Mesendoderm (in vitro differentiated cells): ENCODE data around the gene CLIC1.

Experiments
- DNase-seq: peaks from one replicate; pipeline ENCODE4 v3.0.0; 2013
- H2AK5ac ChIP-seq: 2 replicates; pipeline ENCODE4 v1.6.1; 2013; ENCODE audit warnings: low read length, inconsistent platforms
- H2BK120ac ChIP-seq: 2 replicates; pipeline ENCODE4 v1.6.1; 2013; ENCODE audit warnings: low read depth, mild to moderate bottlenecking, low read length, moderate library complexity, mixed read lengths
- H2BK15ac ChIP-seq: replicated peaks from 2 replicates; pipeline ENCODE4 v1.6.1; 2013; ENCODE audit warnings: low read depth, mild to moderate bottlenecking, moderate library complexity
- H2BK5ac ChIP-seq: 2 replicates; pipeline ENCODE4 v1.6.1; 2013; ENCODE audit warnings: low read length, inconsistent platforms
- H3K18ac ChIP-seq: 2 replicates; pipeline ENCODE4 v1.6.1; 2013; ENCODE audit warnings: mild to moderate bottlenecking, low read length, mixed read lengths
- H3K23ac ChIP-seq: one replicate; pipeline ENCODE4 v1.6.1; 2013; ENCODE audit warnings: low read length
- H3K27ac ChIP-seq: 2 replicates; pipeline ENCODE4 v1.5.1; 2013; ENCODE audit warnings: low read depth, mild to moderate bottlenecking, inconsistent platforms, low read length, moderate library complexity
- H3K27me3 ChIP-seq: 2 replicates; pipeline ENCODE4 v1.6.1; 2013; ENCODE audit warnings: low read length, control low read depth, mild to moderate bottlenecking, inconsistent platforms; ENCODE audit not compliant: insufficient read depth, poor library complexity
- H3K36me3 ChIP-seq: 2 replicates; pipeline ENCODE4 v1.6.1; 2013; ENCODE audit warnings: low read length, inconsistent platforms; ENCODE audit not compliant: control insufficient read depth, insufficient read depth
- H3K4ac ChIP-seq: one replicate; pipeline ENCODE4 v1.6.1; 2013; ENCODE audit warnings: low read depth, mild to moderate bottlenecking, low read length, moderate library complexity
- H3K4me1 ChIP-seq: 2 replicates; pipeline ENCODE4 v1.6.1; 2013; ENCODE audit warnings: low read depth, low read length, inconsistent platforms; ENCODE audit not compliant: control insufficient read depth
- H3K4me2 ChIP-seq: 2 replicates; pipeline ENCODE4 v1.6.1; 2013; ENCODE audit warnings: low read length
- H3K4me3 ChIP-seq: 2 replicates; pipeline ENCODE4 v1.5.1; 2013; ENCODE audit warnings: mild to moderate bottlenecking, low read length
- H3K56ac ChIP-seq: one replicate; pipeline ENCODE4 v1.6.1; 2013; ENCODE audit warnings: low read length
- H3K79me1 ChIP-seq: 2 replicates; pipeline ENCODE4 v1.6.1; 2013; ENCODE audit warnings: low read length, inconsistent platforms
- H3K79me2 ChIP-seq: 2 replicates; pipeline ENCODE4 v1.6.1; 2013; ENCODE audit warnings: mild to moderate bottlenecking, low read length; ENCODE audit not compliant: control insufficient read depth, insufficient read depth
- H3K9ac ChIP-seq: 2 replicates; pipeline ENCODE4 v1.6.1; 2013; ENCODE audit warnings: low read length, inconsistent platforms
- H4K5ac ChIP-seq: one replicate; pipeline ENCODE4 v1.6.1; 2013; ENCODE audit warnings: low read length
- H4K8ac ChIP-seq: one replicate; pipeline ENCODE4 v1.6.1; 2013; ENCODE audit warnings: low read depth, mild to moderate bottlenecking, control low read depth, low read length, moderate library complexity
- WGBS: extraction: QIAGEN DNeasy Blood & Tissue Kit; methylation state at CpG from one replicate; pipeline ENCODE4 v1.1.7; 2013; ENCODE audit warnings: low lambda C conversion rate, missing lambda C conversion rate; ENCODE audit not compliant: insufficient coverage; ENCODE audit errors: extremely low coverage; 5-methylcytosine and 5-hydroxymethylcytosine counted together

CLIC1 gene

DNA sequence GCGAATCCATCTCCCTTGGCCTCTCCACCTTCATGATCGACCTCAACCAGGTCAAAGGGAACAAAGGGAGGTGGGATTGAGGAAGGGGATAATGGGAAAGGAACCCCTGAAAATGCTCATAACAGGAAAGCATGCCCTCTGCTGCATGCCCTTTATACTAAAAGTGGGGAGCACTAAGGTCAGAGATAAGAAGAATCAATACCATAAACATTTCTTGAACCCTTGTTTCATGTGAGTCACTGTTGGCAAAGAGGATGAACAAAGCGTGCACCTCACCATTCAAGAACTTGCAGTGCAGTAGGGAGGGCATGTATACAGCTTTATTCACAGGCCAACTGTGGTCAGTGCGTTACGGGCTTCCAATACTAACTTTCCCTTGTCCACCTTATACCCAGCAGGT lies 24.5 kb upstream of the CLIC1 start:
- H3K4me1 ChIP-seq: peaks cover 5% of the 10 kb centered on the region
- no peak overlapping the region for H2BK5ac ChIP-seq
- H3K56ac ChIP-seq: no peak overlapping the region
- no peaks in the 10 kb centered on the region for H3K79me1 ChIP-seq
- H3K36me3 ChIP-seq: no peaks in the 10 kb centered on the region
- no peak overlapping the region for H3K18ac ChIP-seq
- no peak for DNase-seq
- no peak overlapping the region for H2BK120ac ChIP-seq
- no CpG with 5 or more reads among the region's 5 CpGs for WGBS
- no peak overlapping the region for H2AK5ac ChIP-seq
- H3K23ac ChIP-seq: no peak overlapping the region
- H2BK15ac ChIP-seq: no peak overlapping the region
- H4K5ac ChIP-seq: no peak overlapping the region
- no peak overlapping the region for H3K4me2 ChIP-seq
- H3K9ac ChIP-seq: no peak overlapping the region
- H3K27me3 ChIP-seq: no peaks in the 10 kb centered on the region
- H3K4me3 ChIP-seq: no peak overlapping the region
- no peak overlapping the region for H3K27ac ChIP-seq
- H3K79me2 ChIP-seq: no peaks in the 10 kb centered on the region
- H3K4ac ChIP-seq: no peak overlapping the region
- no peak overlapping the region for H4K8ac ChIP-seq

DNA sequence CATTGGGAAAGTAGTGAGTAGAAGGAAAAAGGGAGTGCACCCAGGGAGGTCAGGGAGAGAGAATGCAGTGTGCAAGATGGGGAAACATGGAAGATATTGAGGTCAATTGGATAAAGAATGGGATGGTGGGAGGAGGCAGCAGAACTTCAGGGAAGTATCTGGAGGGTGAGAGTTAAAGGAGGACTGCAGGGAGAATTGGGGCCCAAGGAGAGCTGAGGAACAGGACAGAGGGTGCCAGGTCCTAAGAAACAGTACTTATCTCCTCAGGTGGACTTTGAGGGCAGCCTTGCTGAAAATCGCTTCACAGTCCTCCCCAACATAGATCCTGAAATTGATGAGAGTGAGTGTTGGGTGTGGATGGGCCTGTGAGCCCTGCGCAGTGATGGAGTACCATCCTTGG lies 22.0 kb upstream of the CLIC1 start:
- Histone ChIP-seq H3K27me3 (no peaks in the 10 kb centered on the region), H2BK120ac (no peak overlapping the region), H3K79me1 (no peaks in the 10 kb centered on the region), H3K4me2 (no peak overlapping the region), H3K4me3 (no peak overlapping the region), H3K18ac (no peak overlapping the region), H3K56ac (no peak overlapping the region), H2BK5ac (no peak overlapping the region), H2BK15ac (no peak overlapping the region), H2AK5ac (no peak overlapping the region), H4K8ac (no peak overlapping the region), H3K9ac (no peak overlapping the region), H3K4me1 (peaks cover 2% of the 10 kb centered on the region), H3K79me2 (no peaks in the 10 kb centered on the region), H3K36me3 (no peaks in the 10 kb centered on the region), H3K4ac (no peak overlapping the region), H3K23ac (no peak overlapping the region), H4K5ac (no peak overlapping the region), H3K27ac (no peak overlapping the region)
- DNase-seq: no peak
- WGBS: no CpG with 5 or more reads among the region's 2 CpGs

DNA sequence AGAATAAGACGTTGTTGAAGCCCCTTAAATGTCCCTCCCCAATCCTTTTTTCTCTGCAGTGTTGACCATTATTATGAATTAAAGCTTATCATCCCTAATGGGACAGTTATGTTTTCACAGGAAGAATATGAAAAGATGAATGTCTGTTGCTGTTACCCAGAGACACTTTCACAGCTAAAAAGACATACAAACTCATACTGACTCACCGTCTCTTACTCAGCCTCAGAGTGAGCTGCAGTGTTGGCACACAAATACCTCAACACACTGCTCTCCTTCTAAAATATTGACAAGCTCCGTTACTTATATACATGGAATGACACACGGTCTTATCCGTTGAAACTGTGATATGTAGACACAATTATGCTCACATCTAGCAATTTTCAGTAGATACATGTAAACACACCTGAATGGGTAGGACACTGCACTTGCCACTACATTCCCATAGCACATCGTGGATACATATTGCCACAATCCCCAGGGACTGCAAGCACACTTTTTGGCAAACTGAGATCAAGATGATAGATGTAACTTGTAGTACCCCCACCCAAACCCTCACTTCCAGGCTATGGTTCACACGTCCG lies 16.5 kb upstream of the CLIC1 start:
- WGBS: no CpG with 5 or more reads among the region's 8 CpGs
- H3K4ac ChIP-seq: no peak overlapping the region
- H3K27ac ChIP-seq: no peak overlapping the region
- H2BK15ac ChIP-seq: no peak overlapping the region
- no peak overlapping the region for H3K9ac ChIP-seq
- H3K79me2 ChIP-seq: no peaks in the 10 kb centered on the region
- no peak overlapping the region for H2AK5ac ChIP-seq
- DNase-seq: no peak
- H3K79me1 ChIP-seq: no peaks in the 10 kb centered on the region
- no peak overlapping the region for H2BK120ac ChIP-seq
- H3K23ac ChIP-seq: no peak overlapping the region
- H3K4me2 ChIP-seq: no peak overlapping the region
- no peak overlapping the region for H3K4me3 ChIP-seq
- no peak overlapping the region for H2BK5ac ChIP-seq
- no peak overlapping the region for H4K5ac ChIP-seq
- no peaks in the 10 kb centered on the region for H3K27me3 ChIP-seq
- H3K4me1 ChIP-seq: peaks cover 1% of the 10 kb centered on the region
- no peak overlapping the region for H4K8ac ChIP-seq
- H3K56ac ChIP-seq: no peak overlapping the region
- H3K36me3 ChIP-seq: no peaks in the 10 kb centered on the region
- no peak overlapping the region for H3K18ac ChIP-seq

DNA sequence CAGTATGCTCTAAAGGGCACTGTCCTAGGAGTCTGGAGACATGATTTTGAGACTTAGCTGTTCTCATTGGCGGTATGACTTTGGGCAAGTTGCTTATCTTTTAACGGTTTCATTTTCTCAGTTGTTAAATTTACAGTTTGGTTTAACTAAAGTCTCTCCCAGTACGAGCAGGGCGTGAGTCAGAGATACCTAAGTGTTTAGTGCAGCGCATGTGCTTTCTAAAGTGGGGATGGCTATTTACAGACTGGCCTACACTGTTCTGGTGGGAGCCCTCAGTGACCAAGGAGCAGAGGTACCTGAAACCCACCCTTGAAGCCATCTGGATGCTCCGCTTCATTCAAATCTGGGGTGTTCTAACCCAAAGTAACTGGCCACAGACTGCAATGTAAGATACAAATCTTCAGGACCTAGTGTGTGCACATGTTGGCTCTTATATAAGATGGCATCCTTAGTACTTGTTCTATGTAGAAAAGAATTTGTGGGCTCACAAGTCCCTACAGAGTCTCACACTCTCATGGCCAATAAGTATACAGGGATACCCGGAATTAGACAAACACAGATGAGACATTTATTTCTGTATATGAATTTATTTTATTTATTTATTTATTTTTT lies 14.2 kb upstream of the CLIC1 start:
- no peak overlapping the region for H3K56ac ChIP-seq
- H3K36me3 ChIP-seq: no peaks in the 10 kb centered on the region
- no peak overlapping the region for H2BK5ac ChIP-seq
- peaks cover 1% of the 10 kb centered on the region for H3K4me1 ChIP-seq
- no peak overlapping the region for H4K5ac ChIP-seq
- H3K79me1 ChIP-seq: no peaks in the 10 kb centered on the region
- no peak overlapping the region for H2AK5ac ChIP-seq
- H3K4me2 ChIP-seq: no peak overlapping the region
- no peak overlapping the region for H3K18ac ChIP-seq
- H3K79me2 ChIP-seq: no peaks in the 10 kb centered on the region
- no peak overlapping the region for H2BK15ac ChIP-seq
- H3K4ac ChIP-seq: no peak overlapping the region
- H3K9ac ChIP-seq: no peak overlapping the region
- no peak overlapping the region for H3K4me3 ChIP-seq
- no CpG with 5 or more reads among the region's 7 CpGs for WGBS
- no peak for DNase-seq
- H2BK120ac ChIP-seq: no peak overlapping the region
- H3K27ac ChIP-seq: no peak overlapping the region
- H3K23ac ChIP-seq: no peak overlapping the region
- no peaks in the 10 kb centered on the region for H3K27me3 ChIP-seq
- no peak overlapping the region for H4K8ac ChIP-seq

DNA sequence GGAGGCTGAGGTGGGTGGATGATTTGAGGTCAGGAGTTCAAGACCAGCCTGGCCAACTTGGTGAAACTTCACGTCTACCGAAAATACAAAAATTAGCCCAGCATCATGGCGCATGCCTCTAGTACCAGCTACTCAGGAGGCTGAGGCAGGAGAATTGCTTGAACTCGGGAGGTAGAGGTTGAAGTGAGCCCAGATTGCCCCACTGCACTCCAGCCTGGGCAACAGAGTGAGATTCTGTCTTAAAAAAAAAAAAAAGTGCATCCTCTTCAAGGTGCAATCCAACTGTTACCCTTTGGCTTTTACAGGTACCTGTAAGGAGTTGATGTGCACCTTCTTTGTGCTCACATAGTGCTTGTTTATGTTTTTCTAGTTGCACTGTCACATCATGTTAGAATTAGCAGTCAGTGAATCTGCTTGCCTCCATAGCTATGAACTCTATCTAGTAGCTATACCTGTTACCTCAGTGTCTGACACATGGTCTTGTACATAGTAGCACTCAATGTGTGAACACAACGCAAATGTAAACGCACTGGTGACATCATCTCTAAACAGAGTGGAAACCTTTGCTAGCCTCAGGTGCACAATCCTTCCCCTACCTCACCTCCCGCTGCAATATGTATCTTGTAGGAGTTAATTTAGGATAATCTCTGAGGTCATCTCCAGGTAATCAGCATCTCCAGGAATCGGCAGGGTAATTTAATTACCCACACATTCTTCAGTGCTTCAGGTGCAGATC lies 13.1 kb upstream of the CLIC1 start:
- no peaks in the 10 kb centered on the region for H3K27me3 ChIP-seq
- H3K4me2 ChIP-seq: no peak overlapping the region
- no peak overlapping the region for H4K5ac ChIP-seq
- no peak overlapping the region for H3K27ac ChIP-seq
- no peak overlapping the region for H2BK5ac ChIP-seq
- H3K56ac ChIP-seq: no peak overlapping the region
- no peak overlapping the region for H3K4me3 ChIP-seq
- H3K4ac ChIP-seq: no peak overlapping the region
- no peak overlapping the region for H4K8ac ChIP-seq
- peak; percentile 39 for DNase-seq
- no CpG with 5 or more reads among the region's 8 CpGs for WGBS
- H3K79me1 ChIP-seq: no peaks in the 10 kb centered on the region
- no peak overlapping the region for H2BK120ac ChIP-seq
- H3K9ac ChIP-seq: no peak overlapping the region
- no peak overlapping the region for H3K18ac ChIP-seq
- H3K79me2 ChIP-seq: no peaks in the 10 kb centered on the region
- H2AK5ac ChIP-seq: no peak overlapping the region
- no peaks in the 10 kb centered on the region for H3K36me3 ChIP-seq
- H3K4me1 ChIP-seq: peaks cover 1% of the 10 kb centered on the region
- H3K23ac ChIP-seq: no peak overlapping the region
- H2BK15ac ChIP-seq: no peak overlapping the region
